NCI-H345 treated with DMSO at 0.1 percent for 48 hours (cell line): Measurements from ENCODE around the gene GATC.
"Not testable (repeated sequence)": the region's sequence is repeated elsewhere in the genome, so short reads cannot be mapped to it uniquely, and the experiment has no call there.

Source experiments
- DNase-seq: peaks from one replicate; lab custom pipeline; 2025; ENCODE audit not compliant: unreplicated experiment; lab: John Stamatoyannopoulos, UW

The GATC gene

DNA sequence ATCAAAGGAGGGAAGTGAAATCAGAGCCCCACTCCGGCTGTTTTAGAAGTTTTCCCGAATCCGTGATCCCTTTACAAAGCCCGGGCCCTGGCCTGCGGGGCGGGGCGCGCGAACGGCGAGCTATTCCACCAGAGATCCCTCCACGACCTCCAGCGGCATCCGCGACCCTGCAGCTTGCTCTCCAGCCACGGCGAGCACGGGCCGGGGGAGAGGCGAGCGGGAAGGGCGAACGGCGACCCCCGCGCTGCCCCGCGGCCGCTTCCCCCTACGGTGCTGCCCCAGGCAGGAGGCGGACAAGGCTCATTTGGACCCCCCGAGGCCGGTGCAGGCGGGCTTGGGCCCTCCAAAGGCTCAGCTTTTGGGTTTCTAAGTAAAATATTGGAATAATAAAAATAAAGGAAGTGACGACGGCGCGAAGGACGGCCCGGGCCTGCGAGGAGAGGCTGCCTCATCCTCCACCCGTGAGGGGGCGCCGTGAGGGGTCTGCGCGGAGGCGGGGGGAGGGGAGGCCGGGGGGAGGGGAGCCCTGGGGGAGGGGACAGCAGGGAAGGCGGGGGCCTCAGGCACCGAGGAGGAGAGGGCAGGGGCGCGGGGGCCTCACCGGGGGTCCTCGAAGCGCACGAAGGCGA is 22.7 kb downstream of the GATC start:
- peak; percentile 31 for DNase-seq

DNA sequence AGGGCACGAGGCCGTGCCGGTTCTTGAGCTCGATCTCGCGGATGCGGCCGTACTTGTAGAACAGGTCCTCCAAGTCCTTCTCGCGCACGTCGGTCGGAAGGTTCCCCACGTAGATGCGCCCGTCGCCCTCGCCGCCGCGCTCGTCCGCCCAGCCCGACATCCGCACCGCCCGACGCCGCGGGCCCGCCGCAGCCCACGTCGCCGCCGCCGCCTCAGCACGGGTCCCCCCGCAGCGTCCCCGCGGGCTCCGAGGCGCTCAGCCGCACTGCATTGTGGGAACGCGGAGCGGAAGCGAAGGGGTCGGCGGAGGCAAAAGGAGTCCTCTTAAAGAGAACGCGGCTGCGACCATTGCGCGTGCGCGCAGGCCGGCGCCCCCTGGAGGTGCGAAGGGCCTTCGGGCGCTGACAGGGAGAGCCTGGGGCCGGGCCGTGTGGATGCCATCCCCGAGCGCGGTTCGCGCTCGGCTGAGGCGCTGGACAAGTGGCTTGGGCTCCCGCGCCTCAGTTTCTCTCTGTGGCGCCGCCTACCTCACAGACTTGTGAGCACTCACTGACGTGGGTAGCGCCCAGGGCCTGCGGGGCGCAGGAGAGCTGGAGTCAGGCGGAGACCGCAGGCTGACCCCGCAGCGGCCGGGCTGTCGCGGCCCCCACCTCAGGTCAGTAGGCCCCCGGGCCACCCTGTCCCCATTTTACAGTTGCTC is 23.4 kb downstream of the GATC start, which contains the start of gene SRSF9:
TSS of gene SRSF9 (minus strand) at position 299 of the 700 bp plus-strand sequence. CDS start at position 160, 139 bp downstream.
- peak; percentile 87 for DNase-seq

DNA sequence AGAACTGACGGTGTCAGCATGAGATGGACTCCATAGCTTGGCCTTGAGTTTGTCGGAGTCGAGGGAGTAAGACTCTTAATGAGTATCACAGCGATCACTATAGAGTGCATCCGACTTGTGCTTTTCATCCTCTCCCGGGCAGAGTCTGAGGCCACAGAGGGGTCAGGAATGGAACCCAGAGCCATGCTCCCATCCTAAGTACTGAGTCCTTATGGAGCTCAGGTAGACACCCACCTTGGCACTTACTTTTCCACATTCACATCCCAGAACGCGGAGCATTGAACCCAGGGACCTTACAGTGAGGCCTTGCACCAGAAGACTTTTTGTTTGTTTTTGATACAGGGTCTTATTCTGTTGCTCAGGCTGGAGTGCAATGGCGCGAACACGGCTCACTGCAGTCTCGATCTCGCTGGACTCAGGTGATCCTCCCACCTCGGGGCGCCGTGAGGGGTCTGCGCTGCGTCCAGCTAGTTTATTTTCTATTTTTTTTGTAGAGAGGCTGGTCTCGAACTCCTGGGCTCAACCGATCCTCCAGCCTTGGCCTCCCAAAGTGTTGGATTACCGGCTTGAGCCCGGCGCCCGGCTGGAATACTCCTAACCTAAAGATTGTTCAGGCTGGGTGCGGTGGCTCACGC is 24.0 kb downstream of the GATC start:
- DNase-seq, result peak; percentile 15

DNA sequence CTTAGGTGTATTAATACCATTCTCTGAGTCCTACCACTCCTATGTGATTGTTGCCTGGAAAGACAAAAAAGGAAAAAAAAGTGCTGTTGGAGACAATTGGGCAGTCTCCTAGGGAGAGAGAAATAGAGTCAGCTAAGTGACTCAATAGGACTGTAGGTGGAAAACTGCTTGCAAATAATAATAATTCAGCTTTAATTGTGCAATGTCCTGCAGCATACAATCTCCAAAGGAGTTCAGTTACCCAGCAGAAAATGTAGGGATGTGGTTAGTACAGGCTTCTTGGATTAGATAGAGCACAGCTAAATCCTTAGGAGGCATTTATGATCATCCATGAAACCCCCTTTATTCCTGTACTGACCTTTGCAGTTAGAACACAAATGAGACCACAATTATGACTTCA is 26.3 kb downstream of the GATC start:
- no peak for DNase-seq

DNA sequence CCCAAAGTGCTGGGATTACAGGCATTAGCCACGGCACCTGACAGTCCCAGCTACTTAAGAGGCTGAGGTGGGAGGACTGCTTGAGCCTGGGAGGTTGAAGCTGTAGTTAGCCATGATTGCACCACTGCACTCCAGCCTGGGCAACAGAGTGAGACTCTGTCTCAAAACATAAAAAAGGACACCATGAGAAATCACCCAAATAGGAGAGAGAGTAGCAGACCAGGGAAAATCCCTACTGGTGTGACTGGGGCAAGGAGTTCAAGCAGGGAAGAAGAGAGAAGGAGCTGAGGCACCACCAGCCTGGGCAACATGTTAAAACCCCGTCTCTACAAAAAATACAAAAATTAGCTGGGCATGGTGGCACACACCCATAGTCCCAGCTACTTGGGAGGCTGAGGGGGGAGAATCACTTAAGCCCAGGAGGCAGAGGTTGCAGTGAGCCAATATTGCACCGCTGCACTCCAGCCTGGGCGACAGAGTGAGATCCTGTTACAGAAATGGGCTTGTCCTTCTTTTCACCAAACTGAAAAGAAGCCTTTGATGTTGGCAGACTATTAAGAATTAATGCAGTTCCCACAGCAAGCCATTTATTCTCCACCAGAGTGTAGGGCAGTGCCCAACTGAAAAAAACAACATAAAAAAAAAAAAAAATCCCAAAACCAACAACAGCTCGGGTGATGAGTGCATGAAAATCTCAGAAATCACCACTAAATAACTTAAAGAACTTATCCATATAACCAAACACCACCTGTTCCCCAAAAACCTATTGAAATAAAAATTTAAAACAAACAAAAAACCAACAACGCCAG is 27.8 kb downstream of the GATC start:
- no peak for DNase-seq

DNA sequence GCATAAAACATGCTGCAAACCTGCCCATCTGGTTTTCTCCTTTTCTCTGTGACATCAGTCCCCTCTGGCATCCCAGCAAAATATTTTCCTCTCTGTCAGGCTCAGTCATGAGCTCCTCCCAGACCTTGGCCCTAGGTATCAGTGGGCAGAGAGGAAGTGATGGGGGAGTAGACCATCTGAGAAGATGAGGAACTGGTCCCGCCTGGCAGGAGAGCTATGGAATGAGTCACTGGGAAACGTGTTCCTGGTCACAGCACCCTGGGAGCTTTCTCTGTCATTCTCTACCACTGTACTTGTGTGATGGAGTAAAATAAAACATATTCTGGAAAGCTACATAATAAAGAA is 28.3 kb downstream of the GATC start:
- no peak for DNase-seq

DNA sequence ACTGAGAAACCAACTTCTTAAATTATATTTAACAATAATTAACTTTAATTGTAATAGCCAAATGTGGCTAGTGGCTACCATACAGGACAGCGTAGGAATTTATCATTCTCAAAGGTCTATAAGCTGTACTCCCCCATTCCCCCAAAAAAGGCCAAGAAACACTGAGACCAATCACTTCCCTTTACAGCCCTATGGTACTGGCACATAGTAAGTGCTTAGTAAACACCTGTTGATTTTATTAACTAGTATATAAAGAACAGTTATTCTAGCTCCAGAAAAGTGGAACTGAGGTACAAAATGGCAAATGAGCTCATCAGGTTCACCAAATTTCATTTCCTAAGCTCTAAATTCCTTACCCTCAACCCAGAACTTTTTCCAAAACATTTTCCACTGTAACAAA is 29.4 kb downstream of the GATC start:
- no peak for DNase-seq

DNA sequence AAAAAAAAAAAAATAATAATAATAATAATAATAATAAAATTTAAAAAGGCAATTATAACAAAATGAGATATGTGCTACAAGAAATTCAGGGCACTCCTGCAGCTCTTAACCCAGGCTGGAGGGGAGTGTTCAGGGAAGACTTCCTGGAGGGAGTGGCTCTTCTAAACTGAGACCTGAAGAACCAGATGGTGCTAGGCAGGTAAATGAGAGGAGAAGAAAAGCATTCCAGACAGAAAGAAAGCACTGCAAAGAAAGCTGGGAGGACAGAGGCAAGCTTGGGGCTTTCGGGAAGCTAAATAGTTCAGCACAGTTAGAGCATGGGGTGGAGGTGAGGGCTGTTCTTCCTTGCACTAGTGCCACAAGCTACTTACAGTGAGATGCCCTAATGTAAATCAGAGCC is 33.2 kb downstream of the GATC start:
- DNase-seq, result no peak

DNA sequence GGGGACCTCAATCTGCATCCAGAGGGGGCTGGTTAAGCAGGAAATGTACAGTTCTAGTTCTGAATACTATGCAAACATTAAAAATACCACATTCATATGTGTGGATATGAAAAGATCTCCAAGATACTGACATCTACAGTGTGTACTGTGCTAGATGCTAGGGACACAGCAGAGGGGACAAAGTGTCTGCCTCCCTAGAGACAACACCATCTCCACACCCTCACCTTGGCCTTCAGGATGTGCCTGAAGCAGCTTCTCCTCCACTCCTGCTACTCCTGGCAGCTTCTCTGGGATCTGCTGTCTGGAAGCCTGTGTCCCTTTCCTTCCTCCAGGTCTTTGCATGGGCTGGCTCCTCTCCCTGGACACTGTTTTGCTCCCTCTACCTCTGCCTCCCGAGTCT is 34.0 kb downstream of the GATC start:
- no peak for DNase-seq

DNA sequence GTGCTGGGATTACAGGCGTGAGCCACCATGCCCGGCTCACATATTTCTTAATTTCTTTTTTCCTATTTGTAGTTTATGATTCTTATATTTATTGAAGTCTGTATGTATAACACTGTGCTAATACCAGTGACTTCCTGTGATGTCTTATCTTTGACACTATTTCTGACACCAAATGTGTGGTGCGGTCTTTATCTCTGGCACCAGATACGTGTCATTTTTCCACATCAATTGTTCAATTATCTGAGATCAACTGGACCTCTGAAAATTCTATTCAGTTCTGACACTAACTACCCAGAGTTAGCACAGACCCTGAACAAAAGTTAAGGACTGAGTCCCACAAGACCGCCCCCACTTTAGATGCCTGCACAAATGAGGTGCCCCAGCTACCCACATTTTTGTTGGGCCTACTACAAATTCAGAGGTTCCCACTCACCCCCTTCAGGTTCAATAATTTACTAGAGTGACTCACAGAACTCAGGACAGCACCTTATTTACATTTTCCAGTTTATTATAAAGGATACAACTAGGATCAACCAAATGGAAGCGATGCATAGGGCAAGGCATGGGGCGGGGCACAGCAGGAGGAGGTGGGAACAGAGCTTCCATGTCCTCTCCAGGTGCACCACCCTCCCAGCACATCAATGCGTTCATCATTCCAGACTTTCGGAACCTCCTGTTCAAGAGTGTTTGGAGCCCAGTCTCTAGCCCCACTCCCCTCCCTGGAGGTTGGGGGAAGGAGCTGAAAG is 35.0 kb downstream of the GATC start:
- no peak for DNase-seq

DNA sequence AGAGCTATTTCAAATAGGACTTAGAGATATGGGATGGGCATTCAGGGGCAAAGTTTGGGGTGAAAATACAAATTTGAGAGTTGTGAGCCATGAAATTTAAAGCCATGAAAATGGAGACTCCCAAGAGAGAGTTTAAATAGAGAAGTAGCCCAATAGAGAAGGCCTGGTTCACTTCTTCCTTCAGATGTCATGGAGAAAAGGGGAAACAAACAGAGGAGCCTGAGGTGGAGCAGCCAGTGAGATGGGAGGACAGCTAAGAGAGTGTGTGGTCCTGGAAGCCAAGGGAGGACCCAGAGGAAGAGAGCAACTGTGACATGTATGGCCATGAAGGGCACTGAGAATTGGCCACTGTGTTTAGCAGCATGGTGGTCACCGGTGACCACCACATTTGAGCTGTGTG is 37.4 kb downstream of the GATC start:
- no peak for DNase-seq

DNA sequence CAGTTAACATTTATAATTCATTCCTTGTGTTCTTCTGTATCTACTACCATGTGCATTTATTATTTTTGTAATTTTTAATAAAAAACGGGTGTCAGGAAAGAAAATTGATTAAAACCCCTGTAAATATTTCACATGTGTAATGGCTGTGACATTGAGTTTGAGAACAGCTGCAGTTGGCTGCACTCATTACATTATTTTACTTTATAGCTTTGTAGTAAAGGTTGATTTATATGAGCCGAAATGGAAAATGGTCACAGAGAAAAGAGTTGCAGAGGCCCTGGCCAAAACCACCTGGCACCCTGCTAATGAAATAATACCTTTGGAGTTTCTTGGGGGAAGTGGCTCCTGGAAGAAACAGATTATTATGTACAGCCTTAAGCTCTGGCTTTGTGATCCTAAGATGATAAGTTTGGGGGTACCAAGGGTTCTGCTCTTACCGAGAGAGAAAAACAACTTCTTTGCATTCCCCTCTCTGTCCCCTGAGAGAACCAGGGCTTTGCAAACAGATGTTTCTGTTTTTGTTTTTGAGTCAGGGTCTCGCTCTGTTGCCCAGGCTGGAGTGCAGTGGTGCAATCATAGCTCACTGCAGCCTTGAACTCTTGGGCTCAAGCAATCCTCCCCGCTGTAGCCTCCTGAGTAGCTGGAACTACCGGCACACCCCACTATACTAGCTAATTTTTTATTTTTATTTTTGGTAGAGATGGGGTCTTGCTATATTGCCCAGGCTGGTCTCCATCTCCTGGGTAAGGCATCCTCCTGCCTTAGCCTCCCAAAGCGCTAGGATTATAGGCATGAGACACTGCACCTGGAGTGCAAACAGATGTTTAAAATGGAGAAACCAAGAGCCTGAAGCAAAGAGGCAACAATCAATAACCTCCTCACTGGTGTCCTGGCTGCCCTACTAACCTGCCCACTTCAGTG is 40.0 kb downstream of the GATC start:
- DNase-seq, result no peak

DNA sequence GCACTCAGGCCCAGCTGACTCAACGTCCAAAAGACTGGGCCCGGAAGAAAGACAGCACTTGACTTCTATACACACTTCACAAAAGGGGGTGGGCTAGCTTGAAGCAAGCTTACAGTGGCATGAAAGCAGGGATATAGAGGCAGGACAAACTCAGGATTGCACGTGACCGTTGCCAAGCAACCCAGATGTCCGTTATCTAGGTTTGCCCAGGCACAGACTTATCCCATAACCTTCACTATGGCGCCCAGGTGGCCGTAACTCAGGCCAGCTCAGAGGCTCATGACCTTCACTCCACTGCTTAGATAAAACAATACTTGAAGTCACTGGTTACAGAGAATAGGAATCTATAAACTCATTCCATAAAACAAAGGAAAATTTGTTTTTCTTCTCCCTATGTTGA is 41.3 kb downstream of the GATC start:
- not testable (repeated sequence) for DNase-seq

DNA sequence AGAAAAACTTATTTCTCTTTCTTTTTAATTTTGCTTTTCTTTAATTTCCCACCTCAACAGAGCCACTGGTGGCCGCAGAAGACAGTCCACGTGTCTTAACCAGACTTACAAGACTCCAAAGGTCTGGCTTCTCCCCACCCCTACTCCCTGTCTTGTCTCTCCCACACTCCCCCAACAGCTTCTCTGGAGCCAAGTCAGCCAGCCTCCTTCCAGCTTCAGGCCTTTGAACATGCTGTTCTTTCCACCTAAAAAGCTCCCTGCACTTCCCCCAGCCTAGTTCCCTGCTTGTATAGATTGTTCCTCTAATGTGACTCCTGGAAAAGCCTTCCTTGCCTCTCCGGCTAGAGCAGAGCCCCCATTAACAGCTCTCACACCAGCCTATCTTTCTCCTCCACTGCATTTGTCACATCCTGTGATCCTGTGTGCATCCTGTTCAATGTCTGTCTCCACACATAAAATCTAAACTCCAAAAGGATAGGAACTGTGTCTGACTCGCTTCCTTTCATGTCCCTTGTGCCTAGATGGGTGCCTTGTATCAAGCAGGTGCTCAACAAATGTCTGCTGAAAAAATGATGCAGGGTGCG is 41.9 kb downstream of the GATC start:
- no peak for DNase-seq

DNA sequence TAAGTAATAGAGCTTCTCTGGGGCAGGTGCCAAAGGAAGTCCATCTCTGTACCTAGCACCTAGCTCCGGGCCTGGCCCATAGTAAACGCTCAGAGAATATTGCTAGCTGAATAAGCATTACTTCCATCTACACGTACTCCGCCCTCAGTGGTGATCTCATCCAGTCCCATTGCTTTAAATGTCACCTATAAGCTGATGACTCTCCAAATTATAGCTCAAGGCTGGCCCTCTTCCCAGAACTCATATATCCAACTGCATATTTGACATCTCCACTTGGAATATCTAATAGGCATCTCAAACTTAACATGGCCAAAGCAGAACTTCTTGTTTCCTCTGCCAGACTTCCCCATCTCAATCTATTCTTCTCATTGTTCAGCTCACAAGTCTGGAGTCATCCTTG is 42.8 kb downstream of the GATC start:
- no peak for DNase-seq

DNA sequence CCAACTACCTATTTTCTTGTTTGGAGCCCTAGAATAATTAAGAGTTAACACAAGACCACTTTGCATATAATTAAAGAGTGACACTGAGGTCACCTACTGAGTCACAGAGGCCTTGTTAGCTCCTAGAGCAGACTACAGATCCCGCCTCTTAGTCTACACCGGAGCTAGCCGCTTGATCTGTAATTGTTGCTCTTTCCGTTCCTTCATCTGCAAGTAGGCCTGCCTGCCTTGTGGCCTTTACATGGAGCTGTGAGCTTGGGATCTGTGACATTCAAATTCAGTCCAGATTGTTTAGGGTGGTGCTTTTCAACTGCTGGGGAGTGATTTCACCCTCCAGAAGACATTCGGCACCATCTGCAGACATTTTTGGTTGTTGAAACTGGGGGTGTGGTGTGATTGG is 44.1 kb downstream of the GATC start:
- DNase-seq, result no peak

DNA sequence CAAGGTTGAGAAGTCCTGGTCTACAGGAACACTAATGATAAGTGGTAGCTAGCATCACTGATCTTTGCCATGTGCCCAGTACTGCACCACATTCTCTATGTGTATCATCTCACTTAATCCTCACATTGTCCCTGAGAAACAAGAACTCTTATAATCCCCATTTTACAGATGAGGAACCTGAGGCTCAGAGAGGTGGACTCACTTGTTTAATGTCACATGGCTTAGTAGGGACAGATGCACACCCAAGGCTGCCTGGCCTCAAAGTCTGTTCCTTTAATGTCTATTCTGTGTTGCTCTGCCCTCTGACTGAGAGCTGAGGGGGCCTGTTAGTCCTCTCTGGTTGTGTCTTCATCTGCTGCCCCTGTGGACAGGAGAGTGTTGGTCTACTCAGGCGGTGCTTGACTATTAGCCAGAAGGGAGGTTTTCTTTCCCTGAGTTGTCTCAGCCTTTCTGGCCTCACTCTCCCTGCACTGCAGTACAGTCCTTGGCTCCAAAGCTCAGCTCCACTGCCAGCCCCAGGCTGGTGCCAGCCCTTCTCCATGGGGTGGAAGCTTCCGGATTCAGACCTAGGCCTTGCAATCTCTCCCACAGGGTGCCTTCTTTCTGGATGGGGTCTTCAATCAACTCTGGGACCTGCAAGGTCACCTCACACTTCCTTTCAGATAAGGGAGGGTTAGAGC is 44.7 kb downstream of the GATC start:
- no peak for DNase-seq

DNA sequence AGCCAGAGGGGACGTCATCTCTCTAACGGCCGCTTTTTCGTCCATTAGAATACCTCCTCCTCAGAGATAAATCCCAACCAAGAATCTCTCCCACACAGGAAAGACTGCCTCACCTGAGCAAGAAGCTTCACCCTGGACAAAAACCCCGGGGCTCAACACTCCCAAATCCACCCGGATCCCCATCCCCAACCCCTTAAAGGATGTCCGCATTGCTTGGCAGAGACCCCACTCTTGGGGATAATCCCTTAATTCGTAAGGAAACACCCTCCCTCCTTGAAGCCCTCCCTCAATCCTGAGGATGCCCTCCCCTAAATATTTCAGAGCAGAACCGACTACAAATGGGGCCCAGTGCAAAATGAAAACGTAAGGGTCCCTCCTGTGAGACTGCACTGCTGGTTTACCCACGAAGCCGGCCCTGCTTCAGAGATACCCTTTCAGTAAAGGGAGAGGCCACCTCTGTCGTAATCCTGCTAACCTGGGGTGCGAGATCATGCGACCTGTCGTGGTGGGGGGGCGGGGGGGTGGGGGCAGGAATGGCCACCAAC is 49.0 kb downstream of the GATC start:
- no peak for DNase-seq
